ENCODE results near the gene EIF2B1.

Gene EIF2B1

GRCh38 chr12:123670882-123671728 is 37.6 kb upstream of the EIF2B1 start, which contains the start of gene TCTN2:
Gene TCTN2, plus strand, starts transcription at chr12:123671113. Its CDS starts 128 bp downstream, at chr12:123671241.
- TF ChIP-seq, protein P1, sequence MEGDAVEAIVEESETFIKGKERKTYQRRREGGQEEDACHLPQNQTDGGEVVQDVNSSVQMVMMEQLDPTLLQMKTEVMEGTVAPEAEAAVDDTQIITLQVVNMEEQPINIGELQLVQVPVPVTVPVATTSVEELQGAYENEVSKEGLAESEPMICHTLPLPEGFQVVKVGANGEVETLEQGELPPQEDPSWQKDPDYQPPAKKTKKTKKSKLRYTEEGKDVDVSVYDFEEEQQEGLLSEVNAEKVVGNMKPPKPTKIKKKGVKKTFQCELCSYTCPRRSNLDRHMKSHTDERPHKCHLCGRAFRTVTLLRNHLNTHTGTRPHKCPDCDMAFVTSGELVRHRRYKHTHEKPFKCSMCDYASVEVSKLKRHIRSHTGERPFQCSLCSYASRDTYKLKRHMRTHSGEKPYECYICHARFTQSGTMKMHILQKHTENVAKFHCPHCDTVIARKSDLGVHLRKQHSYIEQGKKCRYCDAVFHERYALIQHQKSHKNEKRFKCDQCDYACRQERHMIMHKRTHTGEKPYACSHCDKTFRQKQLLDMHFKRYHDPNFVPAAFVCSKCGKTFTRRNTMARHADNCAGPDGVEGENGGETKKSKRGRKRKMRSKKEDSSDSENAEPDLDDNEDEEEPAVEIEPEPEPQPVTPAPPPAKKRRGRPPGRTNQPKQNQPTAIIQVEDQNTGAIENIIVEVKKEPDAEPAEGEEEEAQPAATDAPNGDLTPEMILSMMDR (IDR thresholded peaks at IDR 0.05; ENCODE audit: low read depth, low read length): no peak
- in situ Hi-C loops (cut with HindIII; ENCODE audit: low sequenced_read_pairs): no loop called here
- peak; percentile 93 for DNase-seq (ENCODE audit: low read depth, low spot score)
- peak within 1 kb of the TSS; percentile 89 for H3K4me3 ChIP-seq (ENCODE audit: low read depth, low read length)

DNA sequence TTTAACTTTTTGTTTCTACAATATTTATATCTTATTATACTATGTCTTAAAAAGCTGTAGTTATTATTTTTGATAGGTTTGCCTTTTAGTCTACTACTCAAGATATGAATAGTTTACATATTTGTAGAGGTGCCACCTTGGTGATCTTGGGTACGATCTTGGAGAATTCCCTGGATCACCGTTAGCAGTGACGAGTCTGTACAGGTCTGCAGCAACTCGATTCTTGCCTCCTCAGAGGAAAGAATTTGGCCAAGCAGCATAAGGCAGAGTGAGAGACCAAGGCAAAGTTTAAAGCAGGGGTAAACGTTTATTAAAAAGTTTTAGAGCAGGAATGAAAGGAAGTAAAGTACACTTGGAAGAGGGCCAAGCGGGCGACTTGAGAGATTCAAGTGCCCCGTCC is 34.3 kb upstream of the EIF2B1 start:
- in situ Hi-C loops (cut with HindIII; ENCODE audit: low sequenced_read_pairs): no loop called here
- no peak overlapping the region for H3K4me3 ChIP-seq (ENCODE audit: low read depth, low read length)
- TF ChIP-seq, protein P1 (IDR thresholded peaks at IDR 0.05; ENCODE audit: low read depth, low read length): no peak
- no peak for DNase-seq (ENCODE audit: low read depth, low spot score)

GRCh38 chr12:123659996-123660727 is 26.7 kb upstream of the EIF2B1 start:
- in situ Hi-C loops (cut with HindIII; ENCODE audit: low sequenced_read_pairs): no loop called here
- TF ChIP-seq, protein P1 (IDR thresholded peaks at IDR 0.05; ENCODE audit: low read depth, low read length): no peak
- DNase-seq (ENCODE audit: low read depth, low spot score): peak; percentile 49
- no peak overlapping the region for H3K4me3 ChIP-seq (ENCODE audit: low read depth, low read length)

GRCh38 chr12:123657211-123657610 is 23.7 kb upstream of the EIF2B1 start:
- H3K4me3 ChIP-seq (ENCODE audit: low read depth, low read length): no peak overlapping the region
- in situ Hi-C loops (cut with HindIII; ENCODE audit: low sequenced_read_pairs): no loop called here
- TF ChIP-seq, protein P1 (IDR thresholded peaks at IDR 0.05; ENCODE audit: low read depth, low read length): no peak
- no peak for DNase-seq (ENCODE audit: low read depth, low spot score)

- H3K4me3 ChIP-seq (ENCODE audit: low read depth, low read length): no peak overlapping the region
- TF ChIP-seq, protein P1 (IDR thresholded peaks at IDR 0.05; ENCODE audit: low read depth, low read length): no peak
- in situ Hi-C loops (cut with HindIII; ENCODE audit: low sequenced_read_pairs): no loop called here
- no peak for DNase-seq (ENCODE audit: low read depth, low spot score)
Measured at GRCh38 chr12:123656392-123656791, 22.9 kb upstream of the EIF2B1 start.

GRCh38 chr12:123655420-123655819 is 21.9 kb upstream of the EIF2B1 start:
- no peak overlapping the region for H3K4me3 ChIP-seq (ENCODE audit: low read depth, low read length)
- in situ Hi-C loops (cut with HindIII; ENCODE audit: low sequenced_read_pairs): no loop called here
- TF ChIP-seq, protein P1 (IDR thresholded peaks at IDR 0.05; ENCODE audit: low read depth, low read length): no peak
- DNase-seq (ENCODE audit: low read depth, low spot score): no peak
